K562 (cell line): ENCODE measurements around the gene ACTR1B.

ENCODE experiments used
- MAFF ChIP-seq: IDR thresholded peaks from 2 replicates; pipeline ENCODE4 v1.6.1; 2012; ENCODE audit warnings: low read length, improper control_type of control experiment
- ZBTB43 ChIP-seq: sonication (generic); formaldehyde crosslinking; IDR thresholded peaks from 2 replicates; pipeline ENCODE4 v1.8.0; 2023; ENCODE audit warnings: mild to moderate bottlenecking, missing genetic modification reagents

GRCh38 chr2:97699765-97700444 is 36.1 kb upstream of the ACTR1B start:
- no peak for TF ChIP-seq MAFF
- TF ChIP-seq ZBTB43: no peak
